Epidermal melanocyte (primary cell): ENCODE measurements around the gene CACNB3.

Experiments used
- DNase-seq: peaks from one replicate; pipeline ENCODE4 v3.0.0; 2011; ENCODE audit warnings: low spot score; ENCODE audit not compliant: insufficient read length

Gene CACNB3

DNA sequence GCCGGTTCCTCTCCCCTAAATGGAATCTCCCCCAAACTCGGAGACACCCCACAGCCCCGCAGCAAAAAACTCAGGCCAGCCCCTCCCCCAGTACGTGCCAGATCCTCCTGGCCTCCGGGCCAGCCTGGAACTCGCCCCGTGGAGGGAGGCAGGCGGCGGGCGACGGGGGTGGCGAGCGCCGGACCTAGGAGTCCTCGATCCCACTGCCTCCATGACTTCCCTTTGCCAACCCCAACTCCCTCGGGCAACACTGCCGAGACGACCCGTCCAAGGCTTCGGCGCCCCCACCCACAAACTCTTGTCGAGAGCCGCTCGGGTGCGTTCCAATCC is 29.8 kb upstream of the CACNB3 start:
- no peak for DNase-seq

DNA sequence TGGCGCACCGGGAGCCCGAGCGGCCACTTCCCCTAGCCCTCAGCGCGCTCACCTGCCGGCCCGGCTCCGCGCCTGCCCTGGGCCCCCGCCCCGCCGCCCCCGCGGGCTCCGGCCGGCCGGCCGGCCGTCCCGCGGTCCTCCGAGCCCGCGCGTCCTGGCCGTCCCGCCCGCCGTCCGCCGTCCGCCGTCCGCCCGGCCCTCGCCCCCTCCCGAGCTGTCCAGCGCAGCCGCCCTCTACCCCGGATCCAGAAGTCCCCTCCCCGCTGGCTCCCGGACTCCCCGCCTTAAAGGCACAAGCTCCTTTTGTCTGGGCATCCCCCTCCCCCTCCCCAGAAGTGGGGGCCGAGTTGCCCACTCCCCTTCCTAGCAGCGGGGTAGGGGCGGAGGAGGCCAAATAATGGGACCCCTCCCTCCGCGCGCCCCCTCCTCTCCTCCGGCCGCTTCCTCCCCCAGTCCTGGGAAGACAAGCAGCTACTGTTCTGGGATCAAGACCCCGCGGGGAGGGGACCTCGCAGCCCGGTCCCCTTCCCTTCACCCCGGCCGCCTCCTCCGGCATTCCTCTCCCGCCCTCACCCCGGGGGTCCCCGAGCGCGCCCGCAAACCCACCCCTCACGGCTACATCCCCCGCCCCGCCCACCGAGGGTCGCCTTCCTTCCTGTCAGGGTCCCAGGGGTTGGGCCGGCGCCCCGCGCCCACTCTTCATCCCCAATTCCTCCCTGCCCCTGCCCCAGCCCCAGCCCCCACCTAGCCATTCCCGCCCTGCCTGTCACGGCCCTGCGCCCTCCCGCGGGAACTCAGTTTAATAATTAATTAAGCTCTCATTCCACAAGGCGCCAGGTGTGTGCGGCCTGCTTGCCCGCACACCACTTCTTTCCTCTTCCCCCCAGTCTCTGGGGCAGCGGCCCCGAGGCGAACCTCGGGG is 29.2 kb upstream of the CACNB3 start, which contains the start of gene ADCY6:
TSS of gene ADCY6 (minus strand) at position 236 of the 922 bp plus-strand sequence. CDS start 5,655 bp downstream, outside the sequence.
- peak; percentile 87 for DNase-seq

DNA sequence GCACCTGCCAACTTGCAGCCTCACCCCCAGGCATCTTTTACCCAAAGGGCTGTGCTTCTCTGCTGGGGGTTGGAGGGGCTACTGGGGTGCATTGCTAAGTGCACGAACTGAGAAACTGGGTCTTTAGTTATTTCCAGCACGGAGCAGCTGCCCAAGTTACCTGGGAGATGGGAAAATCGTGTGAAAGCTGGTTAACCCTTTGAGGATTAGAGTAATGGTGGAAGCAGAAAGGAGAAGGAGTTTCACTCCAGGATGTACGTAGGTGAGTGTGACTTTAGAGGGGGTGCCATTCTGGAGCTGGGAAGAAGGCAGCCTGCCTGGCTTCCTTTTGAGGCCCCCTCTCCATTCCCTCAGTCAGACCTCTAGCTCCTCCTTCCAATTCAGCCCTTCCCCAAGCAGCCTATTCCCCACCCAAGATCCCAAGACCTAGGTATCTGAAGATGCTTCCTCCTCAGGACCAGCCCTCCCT is 28.4 kb upstream of the CACNB3 start:
- no peak for DNase-seq

DNA sequence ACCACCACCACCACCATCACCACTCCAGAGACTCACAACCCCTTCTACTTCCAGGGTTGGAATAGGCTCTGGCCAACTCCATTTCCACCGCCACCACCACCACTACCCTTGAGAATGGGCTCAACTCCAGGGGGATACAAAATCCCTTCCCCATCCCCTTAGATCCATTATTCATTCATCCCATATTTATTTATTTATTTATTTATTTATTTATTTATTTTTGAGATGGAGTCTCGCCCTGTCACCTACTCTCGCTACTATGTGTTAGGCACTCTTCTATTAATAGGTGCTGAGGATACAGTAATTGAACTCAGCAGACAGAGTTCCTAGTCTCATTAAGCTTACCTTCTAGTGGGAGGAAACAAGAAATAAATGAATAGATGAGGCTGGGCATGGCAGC is 24.6 kb upstream of the CACNB3 start:
- DNase-seq, result no peak

DNA sequence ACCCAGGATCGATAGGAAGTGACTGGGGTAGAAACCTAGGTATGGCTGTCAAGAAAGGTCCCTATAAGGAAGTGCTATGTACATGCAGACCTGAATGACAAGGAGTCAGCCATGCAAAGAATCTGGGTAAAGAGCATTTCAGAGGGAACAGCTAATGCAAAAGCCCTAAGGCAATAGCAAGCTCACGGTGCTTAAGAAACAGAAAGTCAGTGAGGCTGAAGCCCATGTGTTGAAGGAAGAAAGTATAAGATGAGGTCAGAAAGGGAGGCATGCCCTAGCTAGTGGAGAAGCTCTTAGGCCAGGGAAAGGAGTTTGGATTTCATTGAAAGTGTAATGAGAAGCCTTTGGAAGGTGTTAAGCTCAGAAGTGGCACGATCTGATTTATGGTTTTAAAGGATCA is 23.4 kb upstream of the CACNB3 start:
- peak; percentile 81 for DNase-seq

DNA sequence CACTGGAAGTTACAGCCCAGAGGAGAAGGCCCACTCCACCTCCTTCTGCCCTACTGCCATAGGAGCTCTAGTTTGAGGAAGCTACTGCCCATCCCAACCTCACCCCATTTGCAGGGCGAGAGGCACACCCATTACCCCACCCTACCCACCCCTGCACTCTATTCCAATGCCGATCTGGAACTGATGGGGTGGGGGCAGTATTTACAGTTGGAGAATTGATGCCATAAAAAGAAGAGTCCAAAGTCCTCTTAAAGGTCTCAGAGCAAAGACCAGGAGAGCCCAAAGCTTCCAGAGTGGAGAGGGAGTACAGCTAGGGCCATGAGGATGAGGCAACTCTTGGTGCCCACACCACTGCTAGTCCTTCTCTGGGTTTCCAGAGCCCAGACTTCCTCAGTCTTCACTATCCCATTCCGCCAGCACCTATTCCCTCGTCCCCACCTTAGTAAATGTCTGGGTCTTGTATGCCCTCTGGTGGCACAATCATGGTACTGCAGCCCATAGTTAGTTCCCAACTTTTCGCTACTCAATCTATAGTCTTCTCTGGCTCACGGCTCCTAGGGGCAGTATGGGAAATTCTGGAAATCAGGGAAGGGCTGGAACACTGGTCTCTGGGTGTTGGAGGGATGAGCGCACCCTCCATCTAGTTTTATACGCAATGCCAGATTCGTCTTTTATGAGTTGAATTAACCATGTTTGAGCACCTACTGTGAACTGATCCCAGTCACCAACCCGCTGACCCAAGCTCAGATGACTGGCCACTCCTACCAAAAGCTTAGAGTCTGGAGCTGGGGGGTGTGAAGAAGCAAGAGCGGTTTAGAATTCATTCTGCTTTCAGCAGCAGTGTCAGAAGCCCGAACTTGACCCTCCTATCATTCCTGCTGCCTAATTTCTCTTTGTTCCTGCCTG is 22.5 kb upstream of the CACNB3 start:
- DNase-seq, result peak; percentile 97

DNA sequence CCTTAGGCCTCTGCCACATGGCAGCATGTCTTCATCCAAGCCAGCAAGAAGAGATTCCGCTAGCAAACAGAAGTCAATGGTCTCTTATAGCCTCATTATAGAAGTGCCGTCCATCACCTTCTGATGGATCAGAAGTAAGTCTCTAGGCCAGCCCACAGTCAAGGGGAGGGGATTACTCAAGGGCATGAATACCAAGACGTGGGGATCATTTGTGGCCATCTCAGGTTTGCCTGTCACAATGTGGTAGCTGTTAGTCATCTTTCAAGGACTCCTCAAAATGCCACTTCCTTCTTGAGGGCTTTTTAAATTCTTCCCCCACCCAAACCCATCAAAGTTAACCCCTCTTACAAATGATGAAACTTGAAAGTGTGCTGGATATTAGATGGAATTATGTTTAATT is 21.3 kb upstream of the CACNB3 start:
- no peak for DNase-seq

DNA sequence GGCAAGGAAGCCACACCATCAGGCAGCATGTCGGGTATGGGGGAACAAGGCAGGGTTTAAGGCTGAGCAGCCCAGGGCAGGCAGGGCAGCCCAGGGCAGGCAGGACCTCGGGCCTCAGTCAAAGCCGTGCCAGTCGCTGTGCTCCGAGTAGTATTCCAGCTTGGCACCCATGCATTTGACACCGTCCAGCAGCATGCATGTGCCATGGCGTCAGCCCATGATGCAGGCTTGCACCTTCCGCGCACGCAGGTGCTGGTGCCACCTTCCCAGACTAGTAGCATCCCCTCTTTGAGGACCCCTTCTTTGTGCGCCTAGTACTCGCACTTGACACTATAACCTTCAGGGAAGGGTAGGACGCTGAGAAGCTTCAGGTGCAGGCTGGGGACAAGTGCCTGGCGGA is 17.8 kb upstream of the CACNB3 start:
- no peak for DNase-seq

DNA sequence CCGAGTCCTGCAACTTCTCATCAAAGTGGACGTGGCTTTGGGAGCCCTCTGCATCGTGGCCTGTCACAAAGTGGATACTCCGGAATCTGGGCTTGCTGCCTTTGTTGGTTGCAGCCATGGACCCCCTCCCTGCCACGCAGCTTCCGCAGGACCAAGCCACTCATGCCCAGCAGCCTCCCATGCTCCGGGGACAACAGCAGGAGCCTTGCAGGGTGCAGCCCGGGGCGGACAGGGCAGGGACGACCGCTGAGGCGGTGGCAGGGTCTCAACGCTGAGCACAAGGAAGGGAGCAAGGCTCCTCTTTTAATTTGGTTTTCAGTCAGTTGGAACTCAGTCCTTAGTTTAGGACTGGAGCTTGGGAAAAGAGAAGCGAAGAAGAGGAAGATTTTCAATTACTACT is 17.3 kb upstream of the CACNB3 start:
- DNase-seq, result no peak

DNA sequence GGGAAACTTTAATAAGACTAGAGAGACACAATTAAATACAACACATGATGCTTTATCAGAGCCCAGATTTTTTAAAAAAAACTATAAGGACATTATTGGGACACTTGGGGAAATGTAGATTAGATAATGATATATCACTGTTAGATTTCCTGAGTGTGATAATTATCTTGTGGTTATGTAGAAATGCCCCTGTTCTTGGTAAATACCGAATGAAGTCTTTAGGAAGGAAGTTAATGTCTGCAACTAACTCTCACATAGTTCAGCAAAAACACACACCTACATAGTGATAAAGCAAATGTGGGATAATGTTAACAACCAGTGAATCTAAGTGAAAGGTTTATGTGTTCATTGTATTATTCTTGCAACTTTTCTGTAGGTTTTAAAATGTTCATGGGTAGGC is 14.6 kb upstream of the CACNB3 start:
- no peak for DNase-seq

DNA sequence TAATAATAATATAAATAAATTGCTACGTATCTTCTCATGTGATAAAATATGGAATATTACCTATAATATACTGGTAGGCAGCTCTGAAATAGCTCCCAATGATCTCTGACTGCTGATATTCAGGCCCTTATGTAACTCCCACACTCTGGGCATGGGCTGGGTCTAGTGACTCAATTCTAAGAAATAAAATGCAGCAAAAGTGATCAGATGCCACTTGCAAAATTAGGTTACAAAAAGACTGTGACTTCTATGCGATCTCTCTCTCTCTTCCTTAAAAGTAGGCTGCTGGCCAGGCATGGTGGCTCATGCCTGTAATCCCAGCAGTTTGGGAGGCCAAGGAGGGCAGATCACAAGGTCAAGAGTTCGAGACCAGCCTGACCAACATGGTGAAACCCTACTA is 10.3 kb upstream of the CACNB3 start:
- no peak for DNase-seq

DNA sequence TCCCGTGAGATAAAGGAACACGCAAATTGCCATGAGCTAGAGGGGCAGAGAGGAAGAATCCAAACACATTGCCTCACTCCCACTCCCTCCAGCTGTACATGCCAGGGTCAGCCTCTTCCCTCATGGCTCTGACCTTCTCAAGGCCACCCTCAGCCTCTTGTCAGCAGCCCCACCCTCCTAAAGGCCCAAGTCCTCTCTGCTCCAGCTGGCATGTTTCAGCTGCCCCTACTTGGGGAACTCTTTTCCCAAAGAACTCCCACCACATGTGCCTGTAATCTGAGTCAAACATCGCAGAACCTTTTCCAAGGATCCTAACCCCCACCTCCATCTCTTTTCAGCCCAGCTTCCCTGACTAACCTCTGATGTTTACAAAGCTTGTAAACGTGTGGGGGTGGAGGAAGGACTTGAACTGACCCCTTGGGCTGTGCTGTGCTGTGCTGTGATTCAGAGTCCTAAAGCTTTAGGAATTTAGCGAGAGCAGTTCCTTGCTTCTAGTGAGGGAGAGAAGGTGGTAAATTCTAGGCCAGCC is 7.3 kb upstream of the CACNB3 start:
- no peak for DNase-seq

DNA sequence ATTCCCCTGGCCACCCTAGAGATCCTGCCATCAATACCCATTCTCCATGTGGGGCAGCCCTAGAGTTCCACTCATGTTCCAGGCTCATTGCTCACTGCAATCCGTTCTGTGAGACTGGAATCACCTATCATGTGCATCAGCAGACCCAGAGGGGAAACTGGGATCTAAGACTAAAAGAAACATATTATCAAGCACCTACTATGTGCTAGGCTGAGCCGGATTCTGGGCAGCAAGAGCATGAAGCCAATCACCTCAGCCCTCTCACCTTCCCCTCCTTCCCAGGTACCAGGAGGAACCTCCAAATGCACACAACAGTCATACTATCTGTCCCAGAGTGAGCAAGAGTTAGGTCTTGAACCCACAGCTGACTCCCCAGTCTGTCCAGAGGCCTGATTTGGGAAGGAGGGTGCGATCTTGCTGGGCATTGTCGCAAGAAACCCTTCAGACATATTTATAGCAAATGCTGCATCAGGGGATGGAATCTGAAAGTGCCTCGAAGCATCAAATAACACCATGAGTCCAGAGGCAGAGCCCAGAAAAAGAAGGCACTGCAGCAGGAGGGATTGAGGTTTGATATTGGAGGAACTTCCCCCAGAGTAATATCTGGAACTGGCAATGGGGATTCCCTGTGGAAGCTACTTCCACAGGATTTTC is 6.7 kb upstream of the CACNB3 start:
- no peak for DNase-seq

DNA sequence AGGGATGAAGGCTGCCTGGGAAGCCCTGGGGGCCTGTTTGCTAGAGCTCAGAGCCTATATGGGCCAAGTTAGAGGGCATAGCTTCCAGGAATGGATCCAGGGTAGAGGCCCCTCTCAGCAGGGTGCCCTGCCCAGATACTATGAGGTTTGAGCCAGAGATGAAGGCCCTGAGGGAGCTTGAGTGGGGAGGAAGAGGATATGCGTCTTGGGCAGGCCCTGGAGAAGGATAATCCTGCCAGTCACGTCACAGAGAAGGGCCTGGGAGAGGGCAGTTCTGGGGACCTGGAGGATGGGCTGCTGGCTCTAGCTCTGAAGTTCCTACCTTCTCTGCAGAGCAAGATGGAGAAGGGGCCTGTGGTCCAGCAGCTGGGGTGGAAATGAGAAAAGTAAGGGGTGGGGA is 5.9 kb upstream of the CACNB3 start:
- no peak for DNase-seq

DNA sequence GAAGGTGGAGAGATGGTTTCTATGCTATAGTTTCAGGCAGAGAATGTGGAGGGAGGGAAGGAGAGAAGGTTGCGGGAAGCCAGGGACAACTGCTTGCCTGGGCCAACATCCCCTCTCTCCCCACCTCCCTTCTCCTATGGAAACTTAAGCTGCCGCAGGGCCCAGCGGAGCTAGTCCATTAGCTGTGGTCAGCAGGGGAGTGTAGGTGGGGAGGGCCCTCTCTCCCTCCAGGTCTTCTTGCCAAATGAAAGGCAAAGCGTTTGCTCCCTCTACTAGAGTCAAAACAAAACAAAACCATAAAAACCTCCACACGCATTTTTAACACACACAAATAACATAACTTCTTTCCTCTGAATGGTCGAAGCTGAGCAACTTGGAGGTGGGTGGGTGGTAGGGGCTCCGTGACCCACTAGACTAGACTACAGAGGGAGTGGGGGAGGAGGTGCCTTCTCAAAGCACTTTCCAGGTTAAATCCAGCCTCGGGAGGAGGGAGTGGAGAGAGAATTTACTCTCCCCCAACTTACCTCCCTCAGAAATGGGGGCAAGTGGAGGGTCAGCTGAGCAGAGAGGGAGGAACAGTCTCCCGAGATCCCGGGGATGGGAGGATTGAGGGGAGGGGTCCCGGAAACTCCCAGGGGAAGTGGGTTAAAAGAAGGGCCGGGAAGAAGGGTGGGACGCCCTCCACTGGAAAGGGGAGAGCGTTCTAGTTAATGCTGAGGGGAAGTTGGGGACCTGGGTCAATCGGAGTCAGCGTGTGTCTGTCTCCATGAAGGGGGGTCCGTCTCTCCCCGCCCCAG is 4.6 kb upstream of the CACNB3 start:
- DNase-seq, result no peak

DNA sequence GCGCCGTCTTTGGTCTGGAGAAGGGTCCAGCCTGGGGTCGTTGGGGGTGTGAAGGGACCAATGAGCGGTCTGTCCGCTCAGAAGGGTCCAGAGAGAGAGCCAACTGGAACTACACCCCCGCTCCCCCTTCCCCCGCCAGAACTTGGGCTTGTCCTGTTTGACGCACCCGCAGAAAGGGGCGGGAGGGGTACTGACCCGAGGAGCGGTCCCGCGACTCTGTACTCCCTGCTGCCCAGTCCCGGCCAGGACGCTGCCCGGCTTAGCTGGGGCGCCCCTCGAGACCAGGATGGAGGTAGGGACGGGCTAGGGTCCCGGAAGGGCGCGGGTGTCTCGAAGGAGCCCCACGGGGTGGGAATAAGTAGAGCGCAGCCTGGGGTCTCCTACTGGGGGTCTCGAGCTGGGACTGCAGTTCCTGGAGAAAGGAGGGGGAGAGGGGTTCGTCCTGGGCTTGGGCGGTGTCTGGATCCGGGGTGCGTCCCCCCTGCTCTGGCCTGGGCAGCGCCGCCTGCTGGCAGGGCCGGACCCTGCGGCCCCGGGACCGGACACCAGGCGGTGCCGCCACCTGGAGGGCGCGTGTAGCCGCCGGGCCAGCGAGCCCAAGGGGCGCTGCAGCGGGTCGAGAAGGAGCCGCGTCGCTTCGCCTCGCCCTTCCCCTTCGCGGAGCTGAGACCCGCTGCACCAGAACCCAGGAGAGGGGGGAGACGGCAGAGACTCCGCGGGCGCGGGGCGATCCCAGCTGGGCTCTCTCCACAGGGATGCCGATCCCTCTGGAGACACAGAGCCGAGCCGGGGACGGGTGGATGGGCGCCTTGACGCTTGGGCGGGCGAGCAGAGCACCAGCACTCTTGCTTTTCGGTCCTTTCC is 3.8 kb upstream of the CACNB3 start:
- DNase-seq, result peak; percentile 69

DNA sequence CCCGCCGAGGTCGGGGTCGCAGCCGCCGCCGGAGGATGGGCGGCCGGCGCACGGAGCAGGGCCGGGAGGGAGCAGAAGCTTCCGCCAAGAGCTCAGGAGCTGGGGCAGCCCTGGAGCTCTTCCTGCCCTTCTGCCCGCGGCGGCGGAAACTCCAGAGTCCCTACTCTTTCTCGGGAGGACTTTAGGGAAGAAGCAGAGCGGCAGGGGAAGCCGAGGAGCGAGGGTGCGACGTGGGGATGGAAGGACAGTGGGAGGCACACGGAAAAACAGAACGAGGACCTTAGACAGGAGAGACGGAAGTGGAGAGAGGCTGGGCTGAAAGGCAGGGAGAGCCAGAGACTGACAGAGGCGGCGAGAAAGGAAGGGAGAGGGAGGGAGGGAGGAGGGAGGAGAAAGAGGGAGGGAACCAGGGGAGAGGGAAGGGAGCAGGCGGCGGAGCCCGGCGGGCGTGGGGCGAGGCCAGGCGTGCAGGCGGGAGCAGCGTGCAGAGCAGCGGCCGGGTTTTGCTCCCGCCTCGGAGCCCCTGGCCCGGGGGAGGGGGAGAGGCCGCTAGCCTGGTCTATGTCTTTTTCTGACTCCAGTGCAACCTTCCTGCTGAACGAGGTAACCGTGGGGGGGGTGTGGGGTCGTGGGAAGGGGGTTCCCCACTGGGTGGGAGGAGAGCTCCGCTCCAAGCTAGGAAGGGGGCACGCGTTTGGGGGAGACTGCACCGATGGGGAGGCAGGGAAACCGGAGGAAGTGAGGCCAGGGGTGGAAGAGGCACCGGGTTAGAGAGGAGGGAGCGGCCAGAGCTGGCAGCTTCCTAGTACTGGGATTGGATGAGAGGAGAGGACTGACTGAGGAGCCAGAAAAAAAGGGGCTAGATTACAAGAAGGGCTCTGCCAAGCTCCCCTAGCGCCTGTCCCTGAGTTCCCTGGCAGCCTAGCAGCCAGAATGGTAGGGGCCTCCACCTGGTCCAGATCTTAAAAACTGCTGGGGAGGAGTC is 2.9 kb upstream of the CACNB3 start:
- peak; percentile 72 for DNase-seq

DNA sequence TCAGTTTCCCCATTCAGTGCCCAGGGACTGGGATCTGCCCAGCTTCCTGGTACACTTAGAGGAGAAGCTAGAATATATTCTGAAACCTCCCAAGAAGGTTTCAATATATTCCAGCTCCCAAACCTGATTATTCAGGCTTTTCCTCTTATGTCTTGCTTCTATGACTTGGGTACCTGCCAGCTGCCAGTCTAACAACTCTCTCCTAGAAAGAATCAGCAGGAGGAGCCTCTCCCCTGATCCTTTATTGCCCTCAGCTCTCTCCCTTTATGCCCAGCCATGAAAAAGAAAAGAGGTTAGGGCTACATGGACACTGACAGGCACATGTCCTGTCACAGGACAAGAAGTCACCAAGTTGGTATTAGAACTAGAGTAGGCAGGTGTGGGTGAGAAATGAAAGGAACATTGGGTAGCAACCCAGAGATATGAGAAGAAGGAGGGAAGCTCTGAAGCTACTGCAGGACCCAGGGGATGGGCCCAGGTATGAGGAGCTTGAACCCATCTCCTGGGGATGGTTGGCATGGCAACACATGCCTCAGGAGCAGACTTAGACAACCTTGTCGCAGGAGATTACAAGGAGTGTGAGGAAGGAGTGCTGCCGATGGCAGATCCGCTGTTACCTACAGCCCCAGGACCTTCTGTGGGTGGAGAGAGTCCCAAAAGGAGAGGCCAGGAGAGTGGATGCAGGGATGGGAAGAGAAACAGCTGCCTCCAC is 2.0 kb upstream of the CACNB3 start:
- DNase-seq, result no peak
